HepG2 (cell line): ENCODE results near the gene PSMA3. TPM values are rescaled to one million over a fixed set of nuclear protein-coding genes. Genes with fewer than 3 reads are reported as not detected.

ENCODE experiments used
- BRD4 ChIP-seq: sonication (generic); formaldehyde crosslinking; IDR thresholded peaks from 2 replicates; pipeline ENCODE4 v1.4.0; 2020; ENCODE audit warnings: missing genetic modification reagents
- CREM ChIP-seq, 2 experiments: sonication (generic) in 1 of 2; formaldehyde crosslinking in 1 of 2; IDR thresholded peaks; 2 replicates each; pipeline versions ENCODE4 v1.4.0 to v1.6.1; 2016 to 2020; ENCODE audit warnings: antibody characterized with exemption in 1 of 2, mild to moderate bottlenecking in 1 of 2, missing genetic modification reagents in 1 of 2
- HOXA7 ChIP-seq: sonication (generic); formaldehyde crosslinking; IDR thresholded peaks from 2 replicates; pipeline ENCODE4 v1.8.1; 2022; ENCODE audit warnings: mild to moderate bottlenecking, missing genetic modification reagents, moderate library complexity
- KDM5A ChIP-seq: fragments of 200-600 bp; sonication (generic); IDR thresholded peaks from 2 replicates; pipeline ENCODE4 v1.7.0; 2018; ENCODE audit warnings: antibody characterized with exemption, mild to moderate bottlenecking, low read length, borderline replicate concordance
- KLF12 ChIP-seq: sonication (generic); formaldehyde crosslinking; IDR thresholded peaks from 2 replicates; pipeline ENCODE4 v1.4.0; 2020; ENCODE audit warnings: missing genetic modification reagents, borderline replicate concordance
- SATB2 ChIP-seq: sonication (generic); formaldehyde crosslinking; IDR thresholded peaks from 2 replicates; pipeline ENCODE4 v1.5.0; 2020; ENCODE audit warnings: missing genetic modification reagents
- THAP11 ChIP-seq: IDR thresholded peaks from 2 replicates; pipeline ENCODE4 v1.6.1; 2016; ENCODE audit warnings: missing biosample characterization, missing genetic modification reagents
- ZHX2 ChIP-seq, 2 experiments: sonication (generic) in 1 of 2; formaldehyde crosslinking in 1 of 2; IDR thresholded peaks; 2 replicates each; pipeline versions ENCODE4 v1.6.1 to v1.9.0; 2014 to 2022; ENCODE audit warnings: antibody characterized with exemption in 1 of 2, borderline replicate concordance in 1 of 2, inconsistent platforms in 1 of 2, low read depth in 1 of 2, missing genetic modification reagents in 1 of 2
- ZNF160 ChIP-seq: sonication (generic); formaldehyde crosslinking; IDR thresholded peaks from 2 replicates; pipeline ENCODE4 v1.8.0; 2022; ENCODE audit warnings: mild to moderate bottlenecking, inconsistent platforms, missing genetic modification reagents
- ZNF224 ChIP-seq: sonication (generic); formaldehyde crosslinking; IDR thresholded peaks from 2 replicates; pipeline ENCODE4 v1.5.0; 2020; ENCODE audit warnings: mild to moderate bottlenecking, missing genetic modification reagents
- ZNF430 ChIP-seq: sonication (generic); formaldehyde crosslinking; IDR thresholded peaks from 2 replicates; pipeline ENCODE4 v1.9.0; 2021; ENCODE audit warnings: mild to moderate bottlenecking, missing genetic modification reagents
- ZNF446 ChIP-seq: sonication (generic); formaldehyde crosslinking; IDR thresholded peaks from 2 replicates; pipeline ENCODE4 v1.5.0; 2020; ENCODE audit warnings: mild to moderate bottlenecking, missing genetic modification reagents
- ZNF790 ChIP-seq: sonication (generic); formaldehyde crosslinking; IDR thresholded peaks from 2 replicates; pipeline ENCODE4 v1.8.0; 2022; ENCODE audit warnings: missing genetic modification reagents, mild to moderate bottlenecking, borderline replicate concordance
- ZNF883 ChIP-seq: sonication (generic); formaldehyde crosslinking; IDR thresholded peaks from 2 replicates; pipeline ENCODE4 v1.5.1; 2020; ENCODE audit warnings: mild to moderate bottlenecking, missing genetic modification reagents; ENCODE audit errors: not compliant biosample characterization
- polyA plus RNA-seq, 8 experiments: library from polyadenylated mRNA; depleted of rRNA in 3 of 8; stranded (reverse) in 7 of 8; unstranded in 1 of 8; fragments of >200 nt; fragmentation: Illumina TruSeq in 4 of 8; extraction: Trizol in 4 of 8; gene quantifications; 2 replicates each; pipeline versions ENCODE4 v1.2.1 to v1.2.3, GENCODE V29; 2011 to 2016; ENCODE audit warnings: low read depth in 4 of 8, missing spikeins in 1 of 8, mixed read lengths in 1 of 8; ENCODE audit not compliant: insufficient read depth in 1 of 8
- total RNA-seq, 5 experiments: library from RNA; depleted of rRNA; stranded (reverse); fragments of >200 nt; fragmentation: Illumina TruSeq; extraction: Trizol; gene quantifications; 2 replicates each; pipeline ENCODE4 v1.2.3, GENCODE V29; 2016; ENCODE audit warnings: low read depth in 1 of 5
- TF ChIP-seq, protein P1 (sequence below): sonication (generic); formaldehyde crosslinking; IDR thresholded peaks from 2 replicates; pipeline ENCODE4 v1.5.0; 2020; ENCODE audit warnings: missing genetic modification reagents
- TF ChIP-seq, protein P2 (sequence below): sonication (generic); formaldehyde crosslinking; IDR thresholded peaks from 2 replicates; pipeline ENCODE4 v1.8.0; 2022; ENCODE audit warnings: low read depth, missing genetic modification reagents
- TF ChIP-seq, protein P3 (sequence below): sonication (generic); formaldehyde crosslinking; IDR thresholded peaks from 2 replicates; pipeline ENCODE4 v1.4.0; 2020; ENCODE audit warnings: missing genetic modification reagents

PSMA3 gene
- total and polyA plus RNA-seq, 2 of the 13 experiments (the other 11 are each of a cell fraction or from before 2014, with no cell fraction given): 232 to 275 TPM

GRCh38 chr14:58298477-58299400 is 54.1 kb downstream of the PSMA3 start, which contains the start of gene ARID4A (continued):
- TF ChIP-seq ZHX2 (IDR thresholded peaks at IDR 0.05; ENCODE audit: low read depth) (no peak), ZHX2 (CRISPR knock-in tag; IDR thresholded peaks at IDR 0.05; ENCODE audit: borderline replicate concordance) (no peak), HOXA7 (CRISPR knock-in tag) (0 out of 2 replicates have a peak, but pooled peaks have one; percentile 60), CREM (IDR thresholded peaks at IDR 0.05) (peak; percentile 36), CREM (CRISPR knock-in tag; IDR thresholded peaks at IDR 0.05) (no peak), SATB2 (CRISPR knock-in tag) (no peak), ZNF446 (CRISPR knock-in tag) (no peak), ZNF883 (CRISPR knock-in tag) (no peak), THAP11 (CRISPR knock-in tag) (peak; percentile 9; the same call in 1 of the 2 replicates), ZNF430 (CRISPR knock-in tag) (0 out of 2 replicates have a peak, but pooled peaks have one; percentile 7), KLF12 (CRISPR knock-in tag) (no peak), ZNF224 (CRISPR knock-in tag) (no peak), ZNF160 (CRISPR knock-in tag) (0 out of 2 replicates have a peak, but pooled peaks have one; percentile 30), KDM5A (peak; percentile 67; the same call in 1 of the 2 replicates), BRD4 (peak; percentile 65), ZNF790 (CRISPR knock-in tag) (0 out of 2 replicates have a peak, but pooled peaks have one; percentile 19)
- TF ChIP-seq, protein P1, sequence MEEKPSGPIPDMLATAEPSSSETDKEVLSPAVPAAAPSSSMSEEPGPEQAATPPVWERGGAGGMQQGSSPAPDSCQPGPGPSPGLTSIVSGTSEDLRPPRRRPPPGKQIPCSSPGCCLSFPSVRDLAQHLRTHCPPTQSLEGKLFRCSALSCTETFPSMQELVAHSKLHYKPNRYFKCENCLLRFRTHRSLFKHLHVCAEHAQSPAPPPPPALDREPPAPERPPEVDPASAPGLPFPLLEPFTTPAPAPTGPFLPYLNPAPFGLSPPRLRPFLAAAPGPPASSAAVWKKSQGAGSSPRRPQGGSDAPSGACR: 0 out of 2 replicates have a peak, but pooled peaks have one; percentile 57
- TF ChIP-seq, protein P2, sequence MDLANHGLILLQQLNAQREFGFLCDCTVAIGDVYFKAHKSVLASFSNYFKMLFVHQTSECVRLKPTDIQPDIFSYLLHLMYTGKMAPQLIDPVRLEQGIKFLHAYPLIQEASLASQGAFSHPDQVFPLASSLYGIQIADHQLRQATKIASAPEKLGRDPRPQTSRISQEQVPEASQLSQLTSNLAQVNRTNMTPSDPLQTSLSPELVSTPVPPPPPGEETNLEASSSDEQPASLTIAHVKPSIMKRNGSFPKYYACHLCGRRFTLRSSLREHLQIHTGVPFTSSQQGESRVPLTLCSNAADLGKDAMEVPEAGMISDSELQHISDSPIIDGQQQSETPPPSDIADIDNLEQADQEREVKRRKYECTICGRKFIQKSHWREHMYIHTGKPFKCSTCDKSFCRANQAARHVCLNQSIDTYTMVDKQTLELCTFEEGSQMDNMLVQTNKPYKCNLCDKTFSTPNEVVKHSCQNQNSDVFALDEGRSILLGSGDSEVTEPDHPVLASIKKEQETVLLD (CRISPR knock-in tag): peak; percentile 49; the same call in 1 of the 2 replicates
- TF ChIP-seq, protein P3, sequence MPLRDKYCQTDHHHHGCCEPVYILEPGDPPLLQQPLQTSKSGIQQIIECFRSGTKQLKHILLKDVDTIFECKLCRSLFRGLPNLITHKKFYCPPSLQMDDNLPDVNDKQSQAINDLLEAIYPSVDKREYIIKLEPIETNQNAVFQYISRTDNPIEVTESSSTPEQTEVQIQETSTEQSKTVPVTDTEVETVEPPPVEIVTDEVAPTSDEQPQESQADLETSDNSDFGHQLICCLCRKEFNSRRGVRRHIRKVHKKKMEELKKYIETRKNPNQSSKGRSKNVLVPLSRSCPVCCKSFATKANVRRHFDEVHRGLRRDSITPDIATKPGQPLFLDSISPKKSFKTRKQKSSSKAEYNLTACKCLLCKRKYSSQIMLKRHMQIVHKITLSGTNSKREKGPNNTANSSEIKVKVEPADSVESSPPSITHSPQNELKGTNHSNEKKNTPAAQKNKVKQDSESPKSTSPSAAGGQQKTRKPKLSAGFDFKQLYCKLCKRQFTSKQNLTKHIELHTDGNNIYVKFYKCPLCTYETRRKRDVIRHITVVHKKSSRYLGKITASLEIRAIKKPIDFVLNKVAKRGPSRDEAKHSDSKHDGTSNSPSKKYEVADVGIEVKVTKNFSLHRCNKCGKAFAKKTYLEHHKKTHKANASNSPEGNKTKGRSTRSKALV: no peak
